GM12874 (cell line): ENCODE data around the gene MRTFB.

Source experiments
- CTCF ChIP-seq: IDR thresholded peaks from 2 replicates; pipeline ENCODE4 v1.5.1; 2011; ENCODE audit warnings: low read depth, mild to moderate bottlenecking, control low read depth, low read length, moderate library complexity; ENCODE audit not compliant: insufficient read depth

Gene MRTFB

GRCh38 chr16:14071576-14072271, 605 bp downstream of the MRTFB start:
- TF ChIP-seq CTCF, result no peak

- TF ChIP-seq CTCF, result no peak
These were observed 1.2 kb downstream of the MRTFB start for GRCh38 chr16:14072360-14072759.

GRCh38 chr16:14074544-14074943, 3.4 kb downstream of the MRTFB start:
- no peak for TF ChIP-seq CTCF

- no peak for TF ChIP-seq CTCF
These were observed 6.8 kb downstream of the MRTFB start for GRCh38 chr16:14077918-14078317.

GRCh38 chr16:14086477-14086876, 15.4 kb downstream of the MRTFB start:
- no peak for TF ChIP-seq CTCF

- TF ChIP-seq CTCF, result no peak
These were observed 16.1 kb downstream of the MRTFB start for GRCh38 chr16:14087181-14087580.

GRCh38 chr16:14087590-14088154, 16.6 kb downstream of the MRTFB start:
- no peak for TF ChIP-seq CTCF
